CD4-positive, alpha-beta T cell (primary cell): ENCODE measurements around the gene REPIN1. TPM values are rescaled to one million over a fixed set of nuclear protein-coding genes. Genes with fewer than 3 reads are reported as not detected.
A peak's percentile ranks its signal among the peaks of the same experiment; 100 is the strongest.

Experiments used
- ATAC-seq: fragments of 200-7000 bp; cut with Tn5 transposase; one replicate; pipeline ENCODE4 v1.10.0; 2022; ENCODE audit warnings: mild to moderate bottlenecking; ENCODE audit not compliant: poor library complexity
- CTCF ChIA-PET: fragments of 350-600 bp; sonication (Branson Sonifier 250); formaldehyde crosslinking; loops from one replicate; lab custom pipeline; 2021; ENCODE audit warnings: antibody characterized with exemption, inconsistent platforms; lab: Charles Lee
- POLR2A ChIA-PET: fragments of 350-600 bp; sonication (Branson Sonifier 250); formaldehyde crosslinking; loops from one replicate; lab custom pipeline; 2021; ENCODE audit warnings: antibody characterized with exemption, inconsistent platforms; lab: Charles Lee
- DNase-seq, 14 experiments: peaks; one replicate each; pipeline ENCODE4 v3.0.0-alpha.2; 2013 to 2020; ENCODE audit warnings: mixed read lengths in 2 of 14
- H3K27ac ChIP-seq, 2 donors: one replicate each; pipeline versions ENCODE4 v1.5.1 to v1.7.0; 2013; ENCODE audit warnings: low read length in 2 of 2, low read depth in 1 of 2, mild to moderate bottlenecking in 1 of 2
- H3K27me3 ChIP-seq, 2 experiments: 1 replicate in 1 of 2; 2 replicates in 1 of 2; pipeline versions ENCODE4 v1.6.1 to v1.7.0; 2013; ENCODE audit warnings: low read length in 2 of 2, control low read depth in 1 of 2, mild to moderate bottlenecking in 1 of 2, moderate library complexity in 1 of 2; ENCODE audit not compliant: insufficient read depth in 2 of 2, control insufficient read depth in 1 of 2
- H3K36me3 ChIP-seq: one replicate; pipeline ENCODE4 v1.6.1; 2013; ENCODE audit warnings: low read length, control low read depth; ENCODE audit not compliant: insufficient read depth
- H3K4me1 ChIP-seq: one replicate; pipeline ENCODE4 v1.6.1; 2013; ENCODE audit warnings: low read length, control low read depth; ENCODE audit not compliant: insufficient read depth
- H3K4me3 ChIP-seq: one replicate; pipeline ENCODE4 v1.5.1; 2013; ENCODE audit warnings: mild to moderate bottlenecking, low read length, moderate library complexity
- H3K9me3 ChIP-seq, 2 experiments: 1 replicate in 1 of 2; 2 replicates in 1 of 2; pipeline versions ENCODE4 v1.6.1 to v1.7.0; 2013; ENCODE audit warnings: low read length in 2 of 2, mild to moderate bottlenecking in 2 of 2, control low read depth in 1 of 2, moderate library complexity in 1 of 2; ENCODE audit not compliant: control insufficient read depth in 1 of 2, insufficient read depth in 1 of 2
- H3K27ac Mint-ChIP-seq: one replicate; pipeline ENCODE4 v1.8.0; 2020; ENCODE audit warnings: mixed read lengths
- H3K27me3 Mint-ChIP-seq: one replicate; pipeline ENCODE4 v1.8.0; 2021; ENCODE audit warnings: mixed read lengths
- H3K36me3 Mint-ChIP-seq: one replicate; pipeline ENCODE4 v1.8.0; 2021; ENCODE audit warnings: low read depth, mixed read lengths
- H3K4me1 Mint-ChIP-seq: one replicate; pipeline ENCODE4 v1.8.0; 2021; ENCODE audit warnings: low read depth, mixed read lengths
- H3K4me3 Mint-ChIP-seq: one replicate; pipeline ENCODE4 v1.8.0; 2020; ENCODE audit warnings: mild to moderate bottlenecking, mixed read lengths
- H3K9me3 Mint-ChIP-seq: one replicate; pipeline ENCODE4 v1.8.0; 2020; ENCODE audit warnings: mixed read lengths
- intact Hi-C, 2 experiments: fragments of 100-400 bp; cut with DNase I in 1 of 2; cut with micrococcal nuclease in 1 of 2; formaldehyde crosslinking; loops; one replicate each; pipeline versions ENCODE4 v1.15.1 to v1.9.0; 2023 to 2025; cut with DNase I, micrococcal nuclease
- total RNA-seq, 174 experiments: library from RNA in 2 of 174; stranded (reverse) in 2 of 174; gene quantifications; one replicate each; pipeline ENCODE4 v1.2.3 and lab custom pipeline; 2021 to 2026
- TF ChIP-seq, protein P1 (sequence below): fragments of 200-600 bp; IDR thresholded peaks from one replicate; pipeline ENCODE4 v1.8.0; 2022; ENCODE audit warnings: antibody characterized with exemption, mild to moderate bottlenecking

Gene REPIN1
- total RNA-seq, 2 experiments from 2014 or later = 58.2 to 59.8 TPM

DNA sequence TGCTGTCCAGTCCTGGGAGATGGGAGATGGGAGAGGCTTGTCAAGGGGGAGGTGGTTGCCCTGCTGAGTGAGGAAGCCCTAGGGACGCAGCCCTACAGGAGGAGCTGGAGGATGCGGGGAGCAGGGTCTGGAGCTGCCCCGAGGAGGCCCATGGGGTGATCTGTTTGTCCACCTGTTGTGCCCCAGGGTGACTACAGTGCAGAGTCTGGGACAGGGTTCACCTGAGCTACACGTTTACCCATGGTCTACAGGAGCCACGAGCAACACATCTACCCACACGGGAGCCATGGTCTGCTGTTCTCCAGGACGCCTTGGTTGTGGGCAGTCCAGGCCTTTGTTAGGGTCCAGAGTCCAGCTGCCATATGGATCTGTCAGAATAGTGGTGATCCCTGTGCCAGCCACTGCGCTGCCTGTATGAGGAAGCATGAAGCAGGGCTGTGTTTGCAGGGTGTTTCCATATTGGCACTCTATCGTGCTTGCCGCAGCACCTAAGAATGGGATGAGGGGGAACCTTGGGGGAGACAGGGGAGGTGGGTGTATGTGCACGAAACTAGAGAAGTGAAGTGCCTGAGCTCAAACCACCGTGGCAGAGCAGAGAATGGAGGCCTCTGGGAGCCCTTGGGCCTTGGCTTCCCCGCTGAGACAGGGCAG lies 34.2 kb downstream of the REPIN1 start:
- no peak for ATAC-seq
- intact Hi-C loops = loop anchor here in 1 of 2 experiments (2.0 kb wide), 1 partner anchor 22 kb away; no protein-coding TSS in a partner anchor
- peak overlapping the region; percentile 82 for H3K27ac Mint-ChIP-seq

GRCh38 chr7:150403376-150404171 lies 35.0 kb downstream of the REPIN1 start:
- peaks cover 19% of the 10 kb centered on the region for H3K36me3 Mint-ChIP-seq
- TF ChIP-seq, protein P1, sequence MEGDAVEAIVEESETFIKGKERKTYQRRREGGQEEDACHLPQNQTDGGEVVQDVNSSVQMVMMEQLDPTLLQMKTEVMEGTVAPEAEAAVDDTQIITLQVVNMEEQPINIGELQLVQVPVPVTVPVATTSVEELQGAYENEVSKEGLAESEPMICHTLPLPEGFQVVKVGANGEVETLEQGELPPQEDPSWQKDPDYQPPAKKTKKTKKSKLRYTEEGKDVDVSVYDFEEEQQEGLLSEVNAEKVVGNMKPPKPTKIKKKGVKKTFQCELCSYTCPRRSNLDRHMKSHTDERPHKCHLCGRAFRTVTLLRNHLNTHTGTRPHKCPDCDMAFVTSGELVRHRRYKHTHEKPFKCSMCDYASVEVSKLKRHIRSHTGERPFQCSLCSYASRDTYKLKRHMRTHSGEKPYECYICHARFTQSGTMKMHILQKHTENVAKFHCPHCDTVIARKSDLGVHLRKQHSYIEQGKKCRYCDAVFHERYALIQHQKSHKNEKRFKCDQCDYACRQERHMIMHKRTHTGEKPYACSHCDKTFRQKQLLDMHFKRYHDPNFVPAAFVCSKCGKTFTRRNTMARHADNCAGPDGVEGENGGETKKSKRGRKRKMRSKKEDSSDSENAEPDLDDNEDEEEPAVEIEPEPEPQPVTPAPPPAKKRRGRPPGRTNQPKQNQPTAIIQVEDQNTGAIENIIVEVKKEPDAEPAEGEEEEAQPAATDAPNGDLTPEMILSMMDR = no peak
- H3K4me1 ChIP-seq = peaks cover 34% of the 10 kb centered on the region
- peak overlapping the region; percentile 78 for H3K4me3 Mint-ChIP-seq
- POLR2A ChIA-PET = interaction anchor here (1.2 to 6.0 kb wide), 3 partner anchors 16 to 105 kb away, joined by 3 to 76 read pairs (median 3); partner anchors contain the start of gene REPIN1
- no peaks in the 10 kb centered on the region for H3K9me3 Mint-ChIP-seq
- peak overlapping the region; percentile 88 to 89 for H3K27ac ChIP-seq
- H3K9me3 ChIP-seq = no peaks in the 10 kb centered on the region
- intact Hi-C loops = loop anchor here (2.0 kb wide), 3 partner anchors 23 to 47 kb away; partner anchors contain the start of gene REPIN1 (in 1 of the 2)
- no peaks in the 10 kb centered on the region for H3K27me3 Mint-ChIP-seq
- CTCF ChIA-PET = interaction anchor here (0.7 to 4.4 kb wide), 4 partner anchors 36 to 313 kb away, joined by 3 to 30 read pairs (median 12); partner anchors contain the start of genes GIMAP1, GIMAP6 and REPIN1
- DNase-seq (peak in 1 of 14 experiments; percentile 21), ATAC-seq (no peak)
- H3K27ac Mint-ChIP-seq = peak overlapping the region; percentile 82
- H3K4me3 ChIP-seq = peak overlapping the region; percentile 90
- peaks cover 33% of the 10 kb centered on the region for H3K4me1 Mint-ChIP-seq
- H3K36me3 ChIP-seq = peaks cover 3% of the 10 kb centered on the region
- no peaks in the 10 kb centered on the region for H3K27me3 ChIP-seq

More for the DNA sequence above, 34.2 kb downstream of the REPIN1 start:
- no peak overlapping the region for H3K4me3 ChIP-seq
- TF ChIP-seq, protein P1 = no peak
- Mint-ChIP-seq H3K27me3 (no peaks in the 10 kb centered on the region), H3K36me3 (peaks cover 16% of the 10 kb centered on the region), H3K9me3 (no peaks in the 10 kb centered on the region), H3K4me1 (peaks cover 33% of the 10 kb centered on the region), H3K4me3 (peak overlapping the region; percentile 78)
- H3K9me3 ChIP-seq = no peaks in the 10 kb centered on the region
- H3K4me1 ChIP-seq = peaks cover 34% of the 10 kb centered on the region
- H3K36me3 ChIP-seq = peaks cover 3% of the 10 kb centered on the region
- peak in 1 of 14 experiments; percentile 8 for DNase-seq
- POLR2A ChIA-PET = interaction anchor here (6.0 kb wide), 1 partner anchor 34 kb away, joined by 76 read pairs; the partner anchor contains the start of gene REPIN1
- no peaks in the 10 kb centered on the region for H3K27me3 ChIP-seq
- CTCF ChIA-PET = interaction anchor here (1.3 kb wide), 1 partner anchor 10 kb away, joined by 3 read pairs; no protein-coding TSS in a partner anchor
- no peak overlapping the region for H3K27ac ChIP-seq

DNA sequence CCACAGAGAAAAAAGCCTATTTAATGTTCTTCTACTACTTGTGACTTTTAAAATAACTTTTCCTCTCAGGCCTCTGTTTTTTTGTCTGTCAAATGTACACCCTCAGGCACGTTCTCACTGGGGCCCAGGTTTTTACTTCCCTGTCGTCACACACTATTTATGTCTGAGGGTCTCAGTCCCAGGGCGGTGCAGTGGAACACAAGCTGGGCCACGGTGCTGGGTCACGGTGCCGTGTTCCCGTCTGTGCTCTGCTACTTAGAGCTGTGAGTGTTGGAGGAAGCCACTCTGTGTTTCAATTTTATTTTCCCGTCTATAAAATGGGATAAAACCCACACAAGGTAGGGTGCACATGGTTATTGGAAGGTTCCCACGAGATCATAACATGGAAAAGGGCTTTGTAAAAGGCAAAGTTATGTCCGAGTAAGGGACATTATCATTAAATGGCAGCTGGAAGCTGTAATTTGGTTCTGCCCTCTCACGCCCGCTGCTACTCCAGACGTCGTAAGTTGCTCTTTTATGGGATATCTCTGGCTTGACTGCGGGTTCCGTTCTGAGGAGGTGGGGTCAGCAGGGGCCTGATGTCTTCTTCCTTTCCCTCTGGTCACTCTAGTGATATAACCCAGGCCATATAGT lies 35.7 kb downstream of the REPIN1 start:
- no peak for ATAC-seq
- peaks cover 26% of the 10 kb centered on the region for H3K36me3 Mint-ChIP-seq
- peaks cover 37% of the 10 kb centered on the region for H3K4me1 Mint-ChIP-seq
- H3K27me3 Mint-ChIP-seq = no peaks in the 10 kb centered on the region
- peak overlapping the region; percentile 73 for H3K4me3 Mint-ChIP-seq
- CTCF ChIA-PET = interaction anchor here (0.7 to 4.4 kb wide), 6 partner anchors 37 to 312 kb away, joined by 3 to 30 read pairs (median 5); partner anchors contain the start of genes GIMAP1, GIMAP6 and REPIN1
- POLR2A ChIA-PET = interaction anchor here (0.7 to 6.0 kb wide), 4 partner anchors 15 to 104 kb away, joined by 3 to 76 read pairs (median 4); partner anchors contain the start of gene REPIN1
- peaks cover 34% of the 10 kb centered on the region for H3K4me1 ChIP-seq
- peak overlapping the region; percentile 90 for H3K4me3 ChIP-seq
- no peaks in the 10 kb centered on the region for H3K9me3 ChIP-seq
- H3K27ac ChIP-seq = peak overlapping the region; percentile 88 to 89
- peak overlapping the region; percentile 82 for H3K27ac Mint-ChIP-seq
- TF ChIP-seq, protein P1 = no peak
- intact Hi-C loops = loop anchor here (2.0 kb wide), 2 partner anchors 35 to 47 kb away; partner anchors contain the start of gene REPIN1 (in 1 of the 2)
- H3K27me3 ChIP-seq = no peaks in the 10 kb centered on the region
- H3K9me3 Mint-ChIP-seq = no peaks in the 10 kb centered on the region
- peak in 3 of 14 experiments; percentile 20 to 28 (median 22) for DNase-seq
- peaks cover 8% of the 10 kb centered on the region for H3K36me3 ChIP-seq
